Cardiac fibroblast (primary cell): Measurements from ENCODE around the gene IFNGR2.

Experiments used
- DNase-seq, 2 donors: peaks; one replicate each; pipeline versions ENCODE4 v3.0.0 to v3.0.0-alpha.2; 2010; ENCODE audit warnings: low read depth in 2 of 2
- H3K4me3 ChIP-seq, 2 donors: replicated peaks in 1 of 2; 1 replicate in 1 of 2; 2 replicates in 1 of 2; pipeline ENCODE4 v1.5.1; 2011; ENCODE audit warnings: low read depth in 2 of 2, low read length in 2 of 2, mild to moderate bottlenecking in 2 of 2, moderate library complexity in 1 of 2
- TF ChIP-seq, protein P1 (sequence below): IDR thresholded peaks from one replicate; pipeline ENCODE4 v1.5.1; 2011; ENCODE audit warnings: low read depth, mild to moderate bottlenecking, low read length, inconsistent platforms

Gene IFNGR2

DNA sequence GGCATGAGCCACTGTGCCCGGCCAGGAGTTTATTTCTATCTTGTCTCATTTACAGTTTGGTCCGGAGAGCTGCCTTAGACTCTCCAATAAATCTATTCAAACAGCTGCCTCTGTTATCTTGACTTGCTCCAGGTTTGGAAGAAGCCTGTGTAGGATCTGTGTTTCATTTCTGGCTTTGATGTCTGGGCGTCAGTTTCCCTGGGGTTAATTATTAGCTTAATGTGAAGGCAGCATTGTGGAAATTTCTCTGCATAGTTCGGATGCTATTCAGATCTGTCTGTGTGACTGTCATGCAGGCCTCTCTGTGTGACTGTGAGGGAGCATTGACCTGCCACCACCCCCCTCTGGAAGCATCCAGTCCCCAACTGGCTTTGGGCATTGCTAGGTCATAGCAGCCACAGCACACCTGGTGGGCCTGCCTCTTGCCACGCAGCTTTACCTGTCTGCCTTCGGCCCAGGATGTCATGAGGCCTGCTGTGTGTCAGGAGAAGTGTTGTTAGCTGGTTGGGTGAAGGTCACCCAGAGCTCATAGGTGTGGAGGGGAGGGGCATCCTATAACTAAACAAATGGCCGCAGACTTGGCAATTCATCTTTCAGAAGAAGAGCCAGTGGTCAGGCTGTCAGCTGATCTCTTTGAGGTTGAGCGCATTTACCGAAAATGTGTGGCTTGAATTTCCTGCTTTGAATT is 9.8 kb downstream of the IFNGR2 start:
- TF ChIP-seq, protein P1, sequence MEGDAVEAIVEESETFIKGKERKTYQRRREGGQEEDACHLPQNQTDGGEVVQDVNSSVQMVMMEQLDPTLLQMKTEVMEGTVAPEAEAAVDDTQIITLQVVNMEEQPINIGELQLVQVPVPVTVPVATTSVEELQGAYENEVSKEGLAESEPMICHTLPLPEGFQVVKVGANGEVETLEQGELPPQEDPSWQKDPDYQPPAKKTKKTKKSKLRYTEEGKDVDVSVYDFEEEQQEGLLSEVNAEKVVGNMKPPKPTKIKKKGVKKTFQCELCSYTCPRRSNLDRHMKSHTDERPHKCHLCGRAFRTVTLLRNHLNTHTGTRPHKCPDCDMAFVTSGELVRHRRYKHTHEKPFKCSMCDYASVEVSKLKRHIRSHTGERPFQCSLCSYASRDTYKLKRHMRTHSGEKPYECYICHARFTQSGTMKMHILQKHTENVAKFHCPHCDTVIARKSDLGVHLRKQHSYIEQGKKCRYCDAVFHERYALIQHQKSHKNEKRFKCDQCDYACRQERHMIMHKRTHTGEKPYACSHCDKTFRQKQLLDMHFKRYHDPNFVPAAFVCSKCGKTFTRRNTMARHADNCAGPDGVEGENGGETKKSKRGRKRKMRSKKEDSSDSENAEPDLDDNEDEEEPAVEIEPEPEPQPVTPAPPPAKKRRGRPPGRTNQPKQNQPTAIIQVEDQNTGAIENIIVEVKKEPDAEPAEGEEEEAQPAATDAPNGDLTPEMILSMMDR = no peak

DNA sequence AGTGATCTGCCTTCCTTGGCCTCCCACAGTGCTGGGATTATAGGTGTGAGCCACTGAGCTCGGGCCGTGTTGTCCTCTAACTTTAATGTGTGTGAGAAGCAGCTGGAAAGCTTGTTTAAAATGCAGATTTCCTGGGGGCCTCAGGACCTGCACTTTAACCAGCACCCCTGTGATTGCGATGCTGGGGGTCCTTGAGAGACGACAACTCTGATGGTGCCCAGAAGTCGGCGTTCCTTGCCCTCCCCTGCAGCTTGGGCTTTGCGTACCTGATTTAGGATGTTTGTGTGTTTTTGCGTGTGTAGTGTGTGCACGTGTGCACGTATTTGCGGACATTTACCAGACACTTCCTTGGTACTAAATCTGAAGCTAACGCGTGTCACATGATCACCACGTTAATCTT is 10.9 kb downstream of the IFNGR2 start:
- no peak overlapping the region for H3K4me3 ChIP-seq
- DNase-seq = no peak
- TF ChIP-seq, protein P1 = no peak

More for the DNA sequence above, 9.8 kb downstream of the IFNGR2 start:
- H3K4me3 ChIP-seq = no peak overlapping the region
- no peak for DNase-seq

DNA sequence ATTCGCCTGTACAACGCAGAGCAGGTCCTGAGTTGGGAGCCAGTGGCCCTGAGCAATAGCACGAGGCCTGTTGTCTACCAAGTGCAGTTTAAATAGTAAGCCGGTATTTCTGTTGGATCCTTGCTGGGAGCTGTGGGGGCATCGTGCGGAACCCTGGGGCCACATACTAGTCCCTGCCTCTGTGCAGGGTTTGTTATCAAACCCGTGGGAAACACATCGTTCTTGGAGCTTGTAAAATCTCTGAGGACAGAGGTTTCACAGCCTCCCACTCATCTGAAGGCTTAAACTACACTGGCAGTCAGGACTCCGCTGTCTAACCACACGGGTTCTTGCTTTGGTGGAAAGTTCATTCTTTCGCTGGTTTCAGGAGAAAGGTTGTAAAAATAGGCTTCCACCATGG is 11.7 kb downstream of the IFNGR2 start:
- no peak overlapping the region for H3K4me3 ChIP-seq
- TF ChIP-seq, protein P1 = no peak
- DNase-seq = no peak

DNA sequence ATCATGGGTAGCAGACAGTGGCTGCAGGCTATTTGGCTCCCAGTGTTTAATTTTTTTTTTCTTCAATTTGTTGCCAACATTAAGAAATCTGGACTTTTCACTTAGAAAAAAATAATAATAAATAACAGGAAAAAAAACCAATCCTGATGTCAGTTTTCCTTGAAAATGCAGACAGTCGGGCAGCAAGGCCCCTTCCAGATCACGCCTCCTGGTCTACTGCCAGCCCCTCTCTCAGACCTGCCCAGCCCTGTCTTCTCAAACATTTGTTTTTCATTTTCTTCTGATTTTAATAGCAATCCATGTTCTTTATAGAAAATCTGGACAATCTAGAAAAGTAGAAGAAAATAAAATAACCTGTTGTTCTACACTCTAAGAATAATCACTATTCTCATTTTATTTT is 15.5 kb downstream of the IFNGR2 start:
- no peak overlapping the region for H3K4me3 ChIP-seq
- peak in 1 of 2 donors; percentile 73 for DNase-seq
- TF ChIP-seq, protein P1 = no peak

DNA sequence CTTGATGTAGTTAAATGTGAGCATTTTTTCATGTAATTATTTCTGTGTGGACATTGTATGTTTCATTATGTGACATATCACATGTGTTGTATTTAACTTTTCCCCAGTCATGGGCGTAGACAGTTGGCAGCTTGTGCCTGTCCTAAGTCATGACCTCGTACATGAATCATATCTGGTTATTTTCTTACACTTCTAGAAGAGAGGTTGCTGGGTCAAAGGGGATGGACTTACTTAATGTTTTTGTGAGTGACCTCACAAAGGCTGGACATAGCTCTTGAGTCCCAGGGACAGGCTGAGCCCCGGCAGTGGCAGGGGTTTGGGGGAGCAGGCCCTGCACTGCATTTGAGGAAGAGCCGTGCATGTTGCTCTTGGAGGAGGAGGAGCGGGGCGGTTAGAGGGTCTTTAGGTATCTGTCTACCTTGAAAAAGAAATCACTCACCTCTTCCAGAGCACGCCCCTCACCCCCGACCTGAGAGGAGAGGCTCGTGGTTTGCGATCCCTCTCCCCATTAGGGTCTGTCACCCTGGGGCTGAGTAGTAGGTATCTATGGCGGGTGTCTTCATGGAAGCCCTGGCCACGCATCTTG is 16.4 kb downstream of the IFNGR2 start:
- H3K4me3 ChIP-seq = no peak overlapping the region
- peak; percentile 81 to 88 for DNase-seq
- TF ChIP-seq, protein P1 = no peak

DNA sequence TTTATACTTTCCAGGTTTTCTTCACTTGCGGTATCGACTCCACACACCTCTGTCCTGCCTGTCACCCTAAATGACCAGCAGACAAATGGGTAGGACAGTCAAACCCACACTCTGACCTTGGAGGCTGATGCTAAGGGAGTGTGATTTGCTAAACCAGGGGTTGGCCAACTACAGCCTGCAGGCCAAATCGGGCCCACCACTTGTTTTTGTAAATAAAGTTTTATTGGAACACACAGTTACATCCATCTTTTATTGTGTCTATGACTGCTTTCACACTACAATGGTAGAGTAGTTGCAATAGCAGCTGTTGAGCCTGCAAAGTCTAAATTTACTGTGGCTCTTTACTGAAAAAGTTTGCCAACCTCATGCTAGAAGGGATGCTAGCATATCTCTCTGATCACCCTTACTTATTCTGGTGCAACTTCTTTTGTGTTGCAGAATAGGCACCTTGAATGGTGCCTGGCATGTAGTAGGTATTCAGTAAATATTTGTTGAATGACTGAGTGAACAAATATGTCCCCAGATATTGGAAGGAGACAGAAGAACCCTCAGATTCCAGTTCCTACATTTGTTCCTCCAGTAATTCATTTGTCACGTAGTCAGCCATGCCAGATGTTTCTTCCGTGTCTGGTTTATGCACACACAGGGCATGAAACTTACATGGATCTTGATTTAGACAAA is 18.6 kb downstream of the IFNGR2 start:
- H3K4me3 ChIP-seq = no peak overlapping the region
- no peak for DNase-seq
- TF ChIP-seq, protein P1 = no peak
